Measurements from ENCODE around the gene UQCC5.

GRCh38 chr3:52547143-52547542 is 10.7 kb downstream of the UQCC5 start:
- no peak for TF ChIP-seq CTCF (IDR thresholded peaks at IDR 0.05)
- no peak for TF ChIP-seq EP300 (IDR thresholded peaks at IDR 0.05)
- no peak for TF ChIP-seq POLR2A (IDR thresholded peaks at IDR 0.05)

All from stomach (tissue), 4 donors.